RWPE1 (cell line): Measurements from ENCODE around the gene PALS1.

ENCODE experiments used
- CTCF ChIA-PET: fragments of 350-600 bp; sonication (Branson Sonifier 250); formaldehyde crosslinking; extraction: SDS; loops from one replicate; lab custom pipeline; 2021; lab: Yijun Ruan, JAX
- POLR2A ChIA-PET: fragments of 400-600 bp; formaldehyde crosslinking; extraction: SDS; loops from one replicate; lab custom pipeline; 2020; ENCODE audit warnings: antibody characterized with exemption; ENCODE audit not compliant: low non-redundant PET; lab: Yijun Ruan, JAX
- DNase-seq: peaks from one replicate; pipeline ENCODE4 v3.0.0; 2012; ENCODE audit warnings: low spot score
- H3K27ac ChIP-seq: fragments of 450-650 bp; 2 replicates; pipeline ENCODE4 v1.5.1; 2017
- TF ChIP-seq, protein P1 (sequence below): fragments of 450-650 bp; conservative IDR thresholded peaks from 2 replicates; pipeline ENCODE4 v1.5.1; 2017; ENCODE audit warnings: low read depth, mild to moderate bottlenecking

PALS1 gene

DNA sequence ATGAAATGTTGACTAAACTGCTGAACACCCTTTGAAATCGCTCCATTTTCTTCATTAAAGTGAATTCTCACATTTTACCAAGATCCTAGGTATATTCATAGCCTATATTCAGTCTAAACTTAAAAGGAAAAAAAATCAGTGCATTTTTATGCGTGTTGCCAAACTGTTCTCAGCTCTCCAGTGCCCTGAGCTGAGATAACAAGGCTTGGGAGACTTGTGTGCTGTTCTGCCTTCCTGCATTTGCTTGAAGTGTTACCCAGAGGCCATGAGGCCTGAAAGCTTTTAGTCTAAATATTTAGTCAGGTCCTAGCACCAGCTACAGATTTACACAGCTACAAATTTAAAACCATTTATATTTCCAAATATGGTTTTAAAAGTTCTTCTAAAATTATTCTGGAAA, 8.6 kb upstream of the PALS1 start:
- CTCF ChIA-PET: no interaction called here
- no peak overlapping the region for H3K27ac ChIP-seq
- POLR2A ChIA-PET: no interaction called here
- DNase-seq: no peak
- TF ChIP-seq, protein P1, sequence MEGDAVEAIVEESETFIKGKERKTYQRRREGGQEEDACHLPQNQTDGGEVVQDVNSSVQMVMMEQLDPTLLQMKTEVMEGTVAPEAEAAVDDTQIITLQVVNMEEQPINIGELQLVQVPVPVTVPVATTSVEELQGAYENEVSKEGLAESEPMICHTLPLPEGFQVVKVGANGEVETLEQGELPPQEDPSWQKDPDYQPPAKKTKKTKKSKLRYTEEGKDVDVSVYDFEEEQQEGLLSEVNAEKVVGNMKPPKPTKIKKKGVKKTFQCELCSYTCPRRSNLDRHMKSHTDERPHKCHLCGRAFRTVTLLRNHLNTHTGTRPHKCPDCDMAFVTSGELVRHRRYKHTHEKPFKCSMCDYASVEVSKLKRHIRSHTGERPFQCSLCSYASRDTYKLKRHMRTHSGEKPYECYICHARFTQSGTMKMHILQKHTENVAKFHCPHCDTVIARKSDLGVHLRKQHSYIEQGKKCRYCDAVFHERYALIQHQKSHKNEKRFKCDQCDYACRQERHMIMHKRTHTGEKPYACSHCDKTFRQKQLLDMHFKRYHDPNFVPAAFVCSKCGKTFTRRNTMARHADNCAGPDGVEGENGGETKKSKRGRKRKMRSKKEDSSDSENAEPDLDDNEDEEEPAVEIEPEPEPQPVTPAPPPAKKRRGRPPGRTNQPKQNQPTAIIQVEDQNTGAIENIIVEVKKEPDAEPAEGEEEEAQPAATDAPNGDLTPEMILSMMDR: no peak

DNA sequence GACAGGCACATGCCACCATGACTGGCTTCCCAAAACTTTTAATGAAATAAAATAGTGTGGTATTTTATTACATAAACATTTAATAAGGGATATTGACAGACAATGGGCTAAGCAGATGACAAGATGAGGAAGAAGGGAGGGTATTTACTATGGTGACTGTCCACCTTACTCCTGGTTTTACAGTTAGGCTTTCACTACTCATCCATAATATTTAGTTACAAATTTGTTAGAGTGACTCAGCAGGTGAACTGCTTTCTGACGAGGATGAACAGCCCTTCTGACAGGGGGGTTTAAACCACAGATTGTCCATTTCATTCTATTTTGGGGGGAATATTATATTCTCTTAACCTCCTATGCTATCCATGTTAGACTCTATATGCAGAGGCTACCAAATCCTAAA, 3.6 kb upstream of the PALS1 start:
- no peak for DNase-seq
- ChIA-PET POLR2A (no interaction called here), CTCF (no interaction called here)
- TF ChIP-seq, protein P1: no peak
- H3K27ac ChIP-seq: no peak overlapping the region

DNA sequence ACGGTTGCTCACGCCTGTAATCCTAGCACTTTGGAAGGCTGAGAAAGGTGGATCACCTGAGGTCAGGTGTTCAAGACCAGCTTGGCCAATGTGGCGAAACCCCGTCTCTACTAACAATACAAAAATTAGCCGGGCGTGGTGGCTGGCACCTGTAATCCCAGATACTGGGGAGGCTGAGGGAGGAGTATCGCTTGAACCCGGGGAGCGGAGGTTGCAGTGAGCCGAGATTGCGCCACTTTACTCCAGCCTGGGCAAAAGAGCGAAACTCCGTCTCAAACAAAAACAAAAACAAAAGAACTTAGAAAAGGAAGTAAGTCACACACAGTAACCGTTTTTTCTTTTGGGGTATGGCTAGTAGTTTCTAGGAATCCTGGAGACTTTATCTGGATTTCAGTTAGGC, 1.7 kb upstream of the PALS1 start:
- TF ChIP-seq, protein P1: no peak
- POLR2A ChIA-PET: no interaction called here
- no peak overlapping the region for H3K27ac ChIP-seq
- CTCF ChIA-PET: no interaction called here
- no peak for DNase-seq

DNA sequence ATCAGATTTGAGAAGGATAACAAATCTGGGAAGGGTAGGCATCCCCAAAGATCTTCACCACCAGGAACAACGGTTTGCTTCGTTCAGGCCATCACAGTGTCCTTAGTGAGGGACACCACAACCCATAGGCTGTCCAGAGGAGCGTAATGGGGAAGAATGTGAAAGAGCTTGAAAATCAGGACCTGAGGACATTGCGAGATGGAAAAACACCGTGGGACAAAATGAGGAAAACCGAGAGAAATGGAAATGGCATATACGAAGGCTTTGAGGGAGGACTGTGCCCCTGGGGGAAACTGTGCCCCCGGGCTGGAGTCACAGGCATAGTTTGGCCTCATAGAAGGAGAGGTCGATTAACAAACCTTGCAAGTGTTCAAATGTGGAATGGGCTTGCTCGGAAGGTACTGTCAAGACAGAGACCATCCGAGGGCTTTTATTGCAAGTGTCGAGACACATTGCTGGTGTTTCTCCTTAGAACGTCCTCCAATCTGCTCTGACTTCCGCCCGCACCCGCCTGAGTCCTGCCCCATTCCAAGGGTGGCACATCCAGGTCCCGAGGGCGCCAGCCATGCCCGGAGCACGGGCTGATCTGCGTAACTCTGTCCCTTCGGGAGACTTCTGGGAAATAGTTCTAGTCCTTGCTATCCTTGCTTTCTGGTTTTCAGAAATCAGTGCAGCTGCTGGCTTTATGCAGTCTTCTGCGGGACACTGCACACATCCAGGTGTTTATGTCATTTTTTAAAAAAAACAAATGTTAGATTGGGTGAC, 885 bp upstream of the PALS1 start:
- TF ChIP-seq, protein P1: no peak
- H3K27ac ChIP-seq: peak overlapping the region; percentile 99
- peak; percentile 17 for DNase-seq
- POLR2A ChIA-PET: no interaction called here
- CTCF ChIA-PET: no interaction called here

DNA sequence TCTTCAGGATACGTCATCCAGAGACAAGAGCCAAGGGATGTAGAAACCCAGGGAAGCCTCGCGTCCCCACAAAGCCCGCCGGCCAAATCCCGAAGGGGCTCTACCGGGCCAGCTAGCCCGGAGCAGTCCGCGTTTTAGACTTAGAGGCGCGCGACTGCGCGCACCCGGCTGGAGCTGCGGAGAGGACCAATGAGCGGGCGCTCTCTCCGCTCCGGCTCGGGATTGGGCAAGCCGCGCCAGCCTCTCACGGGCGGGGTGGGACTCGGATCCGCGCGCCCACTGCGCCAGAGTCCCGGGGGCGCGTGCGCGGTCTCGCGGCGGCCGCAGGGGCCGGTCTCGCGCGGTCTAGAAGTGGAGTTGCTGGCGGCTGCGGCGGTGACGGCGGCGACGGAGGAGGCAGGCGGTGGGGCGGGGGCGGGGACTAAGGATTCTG, 241 bp upstream of the PALS1 start:
- TF ChIP-seq, protein P1: no peak
- ChIA-PET CTCF (no interaction called here), POLR2A (no interaction called here)
- H3K27ac ChIP-seq: peak overlapping the region; percentile 99
- DNase-seq: peak; percentile 90

DNA sequence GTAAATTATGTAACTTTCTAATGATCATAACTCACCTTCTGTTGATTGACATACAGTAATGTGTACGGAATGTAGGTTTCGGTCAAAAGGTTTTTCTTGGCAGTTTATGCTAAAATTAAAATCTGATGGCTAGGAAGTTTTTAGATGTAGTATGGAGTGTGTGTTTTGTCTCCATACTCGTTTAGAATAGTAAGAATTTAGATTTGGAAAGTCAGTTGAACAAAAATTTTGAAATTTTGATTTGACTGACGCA, 859 bp downstream of the PALS1 start:
- H3K27ac ChIP-seq: peak overlapping the region; percentile 99
- ChIA-PET CTCF (no interaction called here), POLR2A (interaction anchor here (0.5 kb wide), 1 partner anchor 233 kb away, joined by 9 read pairs; no protein-coding TSS in a partner anchor)
- DNase-seq: peak; percentile 18
- TF ChIP-seq, protein P1: no peak
